Fibroblast of skin of abdomen (primary cell): ENCODE data around the gene SNX32.

Experiments used
- DNase-seq: peaks from one replicate; pipeline ENCODE4 v3.0.0-alpha.2; 2013

Gene SNX32

GRCh38 chr11:65797711-65798110, 36.1 kb upstream of the SNX32 start:
- no peak for DNase-seq

- DNase-seq = no peak
Measured at GRCh38 chr11:65798882-65799281, 34.9 kb upstream of the SNX32 start.

- DNase-seq = no peak
Measured at GRCh38 chr11:65801153-65801987, 32.4 kb upstream of the SNX32 start.

GRCh38 chr11:65802841-65803240, 30.9 kb upstream of the SNX32 start:
- no peak for DNase-seq

GRCh38 chr11:65803797-65804492, 29.8 kb upstream of the SNX32 start:
- DNase-seq = no peak

- DNase-seq = no peak
Measured at GRCh38 chr11:65806979-65807378, 26.8 kb upstream of the SNX32 start.

GRCh38 chr11:65808744-65809341, 24.9 kb upstream of the SNX32 start:
- DNase-seq = no peak

- no peak for DNase-seq
Measured at GRCh38 chr11:65809496-65809895, 24.3 kb upstream of the SNX32 start.

- no peak for DNase-seq
Measured at GRCh38 chr11:65810046-65810868, 23.5 kb upstream of the SNX32 start.

GRCh38 chr11:65811764-65812475, 21.8 kb upstream of the SNX32 start:
- DNase-seq = no peak

GRCh38 chr11:65814131-65814985, 19.4 kb upstream of the SNX32 start:
- no peak for DNase-seq

- no peak for DNase-seq
Measured at GRCh38 chr11:65814986-65815565, 18.7 kb upstream of the SNX32 start.

GRCh38 chr11:65816696-65817095, 17.1 kb upstream of the SNX32 start:
- DNase-seq = no peak

GRCh38 chr11:65817312-65817834, 16.4 kb upstream of the SNX32 start:
- DNase-seq = peak; percentile 36

- peak; percentile 82 for DNase-seq
Measured at GRCh38 chr11:65817835-65818680, 15.7 kb upstream of the SNX32 start.

- DNase-seq = no peak
Measured at GRCh38 chr11:65821107-65821506, 12.7 kb upstream of the SNX32 start.

- no peak for DNase-seq
Measured at GRCh38 chr11:65822776-65823528, 10.8 kb upstream of the SNX32 start.

- DNase-seq = no peak
Measured at GRCh38 chr11:65826984-65827735, 6.6 kb upstream of the SNX32 start.
